GM04503 (cell line): ENCODE measurements around the gene PAF1.

Experiments
- DNase-seq: peaks from one replicate; pipeline ENCODE4 v3.0.0-alpha.2; 2012; ENCODE audit warnings: low read depth

The PAF1 gene

GRCh38 chr19:39416152-39417120 lies 25.5 kb upstream of the PAF1 start:
- DNase-seq = no peak

- DNase-seq = no peak
These were observed 24.5 kb upstream of the PAF1 start for GRCh38 chr19:39415111-39416046.

GRCh38 chr19:39413911-39414608 lies 23.2 kb upstream of the PAF1 start:
- no peak for DNase-seq

DNA sequence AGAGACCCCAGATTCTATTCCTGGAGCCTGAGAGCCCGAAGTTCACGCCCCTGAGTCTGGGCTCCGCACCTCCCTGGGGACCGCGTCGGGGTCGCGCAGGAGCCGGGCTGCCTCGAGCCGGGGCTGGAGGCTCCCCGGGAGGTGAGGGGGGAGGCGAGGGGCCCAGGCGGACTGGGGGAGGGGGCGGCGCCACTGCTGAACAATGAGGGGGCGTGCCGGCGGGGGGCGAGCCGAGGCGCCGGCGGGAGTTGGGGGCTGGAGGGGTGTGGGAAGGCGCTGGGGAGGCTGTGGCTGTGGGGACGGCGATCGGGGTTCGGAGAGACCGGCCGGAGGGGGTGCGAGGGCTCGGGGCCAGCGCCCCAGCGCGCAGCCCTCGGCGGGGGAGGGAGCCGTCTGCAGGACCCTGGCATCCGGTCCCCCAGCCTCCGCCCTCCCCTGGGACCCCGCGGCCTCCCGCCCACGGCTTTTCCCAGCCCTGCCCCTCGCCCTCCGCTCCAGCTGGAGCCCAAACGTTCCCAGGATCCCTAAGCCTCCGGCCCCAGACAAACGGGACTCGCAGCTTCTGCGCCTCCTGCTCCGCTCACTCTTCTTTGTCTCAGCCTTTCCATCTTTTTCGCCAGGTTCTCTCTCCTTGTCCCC lies 22.5 kb upstream of the PAF1 start:
- no peak for DNase-seq

GRCh38 chr19:39412867-39413271 lies 22.0 kb upstream of the PAF1 start:
- no peak for DNase-seq

GRCh38 chr19:39412100-39412866 lies 21.4 kb upstream of the PAF1 start, which contains the start of gene PLEKHG2:
PLEKHG2 (plus strand) TSS chr19:39412669; CDS start chr19:39414087, 1,418 bp downstream.
- peak; percentile 97 for DNase-seq

GRCh38 chr19:39411832-39412099 lies 20.9 kb upstream of the PAF1 start:
- no peak for DNase-seq

GRCh38 chr19:39411081-39411831 lies 20.4 kb upstream of the PAF1 start:
- no peak for DNase-seq

DNA sequence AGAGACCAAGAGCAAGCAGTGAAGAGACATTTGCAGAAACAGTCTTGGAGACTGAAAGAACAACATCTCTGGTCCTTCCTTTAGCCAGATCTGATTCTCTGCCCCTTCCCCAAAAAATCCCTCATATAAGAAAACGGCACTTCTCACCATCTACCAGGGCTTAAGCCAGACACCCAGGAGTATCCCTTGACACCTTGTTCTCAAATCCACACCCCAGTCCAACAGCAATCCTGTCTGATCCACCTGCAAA lies 19.9 kb upstream of the PAF1 start:
- no peak for DNase-seq

DNA sequence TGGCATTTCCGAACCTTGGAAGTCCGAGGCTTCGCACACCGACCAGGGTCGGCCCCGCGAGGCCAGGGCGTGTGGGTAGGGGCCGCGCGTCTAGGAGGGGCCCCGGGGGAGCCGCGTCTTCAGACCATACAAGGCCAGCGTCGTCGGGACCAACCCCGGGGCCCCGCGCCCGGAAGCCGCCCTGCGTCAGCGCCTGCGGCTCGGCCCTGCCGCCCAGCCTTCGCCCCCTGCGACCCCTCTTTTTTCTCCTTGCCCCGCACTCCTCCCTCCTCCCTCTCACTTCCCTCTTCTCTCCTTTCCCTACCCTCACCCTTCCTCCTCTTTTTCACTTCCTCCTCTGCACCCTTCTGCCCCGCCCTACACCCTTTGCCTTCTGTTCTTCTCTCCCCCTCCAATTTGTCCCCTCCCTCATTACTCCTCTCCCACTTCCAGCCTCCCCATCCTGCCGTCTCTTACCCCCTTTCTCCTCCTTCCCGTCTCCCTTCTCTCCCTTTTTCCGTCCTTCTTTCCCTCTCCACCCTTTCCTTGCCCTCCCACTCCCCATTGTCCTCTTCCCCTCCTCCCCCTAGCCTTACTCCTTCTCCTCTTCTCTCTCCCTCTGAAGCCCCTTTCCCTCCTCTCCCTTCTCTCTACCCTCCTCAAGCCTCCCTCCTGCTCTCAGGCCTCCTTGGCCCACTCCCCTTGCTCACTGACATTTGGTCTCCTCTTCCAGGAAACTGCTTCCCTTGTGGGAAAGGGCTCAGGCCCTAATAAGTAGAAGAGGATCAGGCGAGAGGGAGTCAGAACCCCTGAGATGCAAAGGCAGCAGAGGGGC lies 19.3 kb upstream of the PAF1 start:
- no peak for DNase-seq

DNA sequence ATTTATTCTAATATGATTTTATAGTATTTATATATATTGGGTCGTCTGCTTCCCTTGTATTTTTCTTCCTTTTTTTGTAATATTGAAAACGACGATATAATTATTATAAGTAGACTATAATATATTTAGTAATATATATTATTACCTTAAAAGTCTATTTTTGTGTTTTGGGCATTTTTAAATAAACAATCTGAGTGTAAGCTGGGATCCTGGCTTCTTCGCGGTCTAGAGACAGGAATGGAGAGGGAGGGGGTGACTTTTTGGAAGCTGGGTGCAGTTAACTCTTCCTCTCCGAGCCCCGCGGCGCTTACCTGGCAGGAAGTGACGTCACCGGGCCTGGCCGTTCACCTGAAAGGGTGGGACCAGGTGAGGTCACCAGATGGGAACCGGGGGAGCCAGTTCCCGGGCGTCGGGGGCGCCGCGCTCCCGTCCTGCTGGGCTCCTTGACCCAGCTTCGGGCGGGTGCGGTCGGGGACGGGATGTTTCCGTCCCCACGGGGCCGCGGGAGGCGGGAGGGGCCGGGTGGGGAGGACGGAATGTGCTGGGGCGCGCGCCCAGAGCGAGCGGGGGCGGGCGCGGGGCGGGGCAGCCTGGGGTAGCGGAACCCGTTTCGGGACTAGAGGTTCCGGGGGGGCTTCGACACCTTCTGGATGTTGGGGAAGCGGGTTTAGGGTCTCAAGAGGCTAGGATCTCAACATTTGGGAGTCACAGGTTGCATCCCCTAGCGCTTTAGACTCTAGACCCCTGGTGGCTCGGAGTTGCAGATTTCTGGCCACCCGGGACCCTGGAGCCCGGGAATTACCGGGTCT lies 18.5 kb upstream of the PAF1 start:
- no peak for DNase-seq

GRCh38 chr19:39408392-39409207 lies 17.7 kb upstream of the PAF1 start:
- no peak for DNase-seq

DNA sequence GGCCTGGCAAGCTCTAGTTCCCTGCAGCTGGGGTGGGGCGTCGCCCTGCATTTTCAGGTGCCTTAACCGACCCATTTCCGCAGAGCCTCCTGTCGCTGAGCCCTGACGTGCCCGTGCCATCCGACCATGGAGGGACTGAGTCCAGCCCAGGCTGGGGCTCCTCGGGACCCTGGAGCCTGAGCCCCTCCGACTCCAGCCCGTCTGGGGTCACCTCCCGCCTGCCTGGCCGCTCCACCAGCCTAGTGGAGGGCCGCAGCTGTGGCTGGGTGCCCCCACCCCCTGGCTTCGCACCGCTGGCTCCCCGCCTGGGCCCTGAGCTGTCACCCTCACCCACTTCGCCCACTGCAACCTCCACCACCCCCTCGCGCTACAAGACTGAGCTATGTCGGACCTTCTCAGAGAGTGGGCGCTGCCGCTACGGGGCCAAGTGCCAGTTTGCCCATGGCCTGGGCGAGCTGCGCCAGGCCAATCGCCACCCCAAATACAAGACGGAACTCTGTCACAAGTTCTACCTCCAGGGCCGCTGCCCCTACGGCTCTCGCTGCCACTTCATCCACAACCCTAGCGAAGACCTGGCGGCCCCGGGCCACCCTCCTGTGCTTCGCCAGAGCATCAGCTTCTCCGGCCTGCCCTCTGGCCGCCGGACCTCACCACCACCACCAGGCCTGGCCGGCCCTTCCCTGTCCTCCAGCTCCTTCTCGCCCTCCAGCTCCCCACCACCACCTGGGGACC lies 16.9 kb upstream of the PAF1 start:
- DNase-seq = no peak

DNA sequence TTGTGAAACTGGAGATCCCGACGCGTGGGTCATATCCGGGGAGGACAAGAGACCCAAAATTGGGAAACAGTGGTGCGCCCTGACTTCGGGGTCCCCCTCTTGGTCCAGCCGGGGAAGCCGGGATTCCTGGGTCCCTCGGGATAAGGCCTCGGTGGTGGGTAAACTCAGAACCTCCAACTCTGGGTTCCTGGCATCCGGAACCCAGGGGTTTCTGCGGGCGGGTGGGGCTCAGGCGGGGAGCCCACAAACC lies 16.4 kb upstream of the PAF1 start:
- DNase-seq = no peak

DNA sequence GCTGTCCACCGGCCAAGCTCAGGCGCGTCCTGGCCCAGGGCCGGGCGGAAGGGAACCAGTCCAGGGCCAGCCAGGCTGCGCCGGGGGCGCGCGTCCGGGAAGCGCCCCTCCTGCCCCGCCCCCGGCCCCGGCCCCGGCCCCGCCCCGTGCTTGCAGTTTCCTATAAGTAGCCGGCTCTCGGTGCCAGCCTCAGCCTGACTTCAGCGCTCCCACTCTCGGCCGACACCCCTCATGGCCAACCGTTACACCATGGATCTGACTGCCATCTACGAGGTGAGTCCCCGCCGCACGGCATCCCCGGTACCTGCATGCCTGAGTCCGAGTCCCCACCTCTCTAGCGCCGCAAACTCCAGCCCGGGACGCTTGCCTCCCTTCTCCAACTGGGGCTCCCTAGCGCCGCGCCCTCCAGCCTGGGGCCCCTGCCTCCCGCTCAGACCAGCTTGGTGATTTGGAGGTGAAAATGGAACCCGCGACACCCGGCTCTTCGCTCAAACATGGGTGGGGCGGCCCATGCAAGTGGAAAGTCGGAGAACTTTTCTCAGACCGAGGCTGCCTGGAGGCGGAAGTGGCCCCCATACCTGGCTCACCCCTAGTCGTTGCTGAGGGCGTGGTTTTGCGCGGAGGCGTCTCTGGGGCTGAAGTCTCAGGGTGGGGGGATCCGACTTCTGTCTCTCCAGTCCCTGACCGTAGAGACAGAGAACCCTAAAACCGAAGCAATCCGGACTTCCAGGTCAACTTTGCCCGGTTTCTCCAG lies 15.9 kb upstream of the PAF1 start, which contains the start of gene ZFP36:
ZFP36 (plus strand) TSS at position 192 of the 754 bp plus-strand sequence; CDS start at position 250, 58 bp downstream.
- no peak for DNase-seq

DNA sequence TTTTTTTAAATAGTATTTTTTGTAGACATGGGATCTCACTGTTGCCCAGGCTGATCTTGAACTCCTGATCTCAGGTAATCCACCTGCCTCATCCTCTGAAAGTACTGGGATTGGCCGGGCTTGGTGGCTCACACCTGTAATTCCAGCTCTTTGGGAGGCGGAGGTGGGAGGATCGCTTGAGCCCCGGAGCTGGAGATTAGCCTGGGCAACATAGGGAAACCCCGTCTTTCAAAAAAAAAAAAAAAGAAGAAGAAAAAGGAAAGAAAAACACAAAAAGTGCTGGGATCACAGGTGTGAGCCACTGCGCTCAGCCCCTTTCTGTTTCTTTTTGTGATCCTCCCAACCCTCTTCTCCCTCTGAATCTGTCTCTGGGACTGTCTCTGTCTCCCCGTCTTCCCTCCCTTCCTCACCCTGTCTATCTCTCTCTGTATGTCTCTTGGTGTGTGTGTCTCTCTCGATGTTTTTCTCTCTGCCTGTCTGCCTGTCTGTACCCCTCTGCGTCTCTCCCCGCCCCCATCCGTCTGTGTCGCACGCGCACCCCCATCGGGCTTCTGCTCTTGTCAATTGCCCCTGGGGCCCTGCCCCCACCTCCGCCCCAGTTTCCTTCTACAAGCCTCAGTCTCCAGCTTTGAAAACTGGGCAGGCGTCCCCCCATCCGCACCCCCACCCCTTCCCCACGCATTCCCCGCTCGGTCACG lies 15.2 kb upstream of the PAF1 start:
- DNase-seq = no peak
